ENCODE data around the gene CYTH1. TPM values are rescaled to one million over a fixed set of nuclear protein-coding genes. Genes with fewer than 3 reads are reported as not detected.
"Not testable (repeated sequence)": the region's sequence is repeated elsewhere in the genome, so short reads cannot be mapped to it uniquely, and the experiment has no call there.

Gene CYTH1
- polyA plus RNA-seq, 1 donor: 28.6 TPM

DNA sequence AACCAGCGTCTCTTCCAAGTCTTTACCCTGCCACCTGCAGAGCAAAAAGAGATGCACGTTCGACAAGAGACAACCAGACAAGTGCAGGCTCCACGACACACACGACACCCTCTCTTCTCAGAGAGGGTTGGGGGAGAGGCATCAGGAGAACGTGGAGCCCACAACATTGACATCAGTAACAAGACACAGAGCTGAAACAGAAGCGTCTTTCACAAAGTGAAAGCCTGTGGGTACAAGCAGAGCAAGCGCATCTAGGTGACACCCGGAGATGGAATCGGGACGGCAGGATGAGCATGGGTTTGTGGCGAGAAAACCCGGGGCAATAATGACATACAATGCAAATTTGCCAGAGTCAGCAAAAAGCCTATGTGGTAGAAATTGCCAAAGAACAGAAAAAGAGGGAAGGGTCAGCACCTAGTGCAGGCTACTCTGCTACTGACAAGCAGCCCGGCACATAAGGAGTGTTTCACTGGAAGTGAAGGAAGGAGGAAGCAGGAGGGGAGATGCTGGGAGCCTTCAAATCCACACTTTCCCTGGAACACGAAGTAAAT is 89.5 kb downstream of the CYTH1 start:
- no peak for DNase-seq

DNA sequence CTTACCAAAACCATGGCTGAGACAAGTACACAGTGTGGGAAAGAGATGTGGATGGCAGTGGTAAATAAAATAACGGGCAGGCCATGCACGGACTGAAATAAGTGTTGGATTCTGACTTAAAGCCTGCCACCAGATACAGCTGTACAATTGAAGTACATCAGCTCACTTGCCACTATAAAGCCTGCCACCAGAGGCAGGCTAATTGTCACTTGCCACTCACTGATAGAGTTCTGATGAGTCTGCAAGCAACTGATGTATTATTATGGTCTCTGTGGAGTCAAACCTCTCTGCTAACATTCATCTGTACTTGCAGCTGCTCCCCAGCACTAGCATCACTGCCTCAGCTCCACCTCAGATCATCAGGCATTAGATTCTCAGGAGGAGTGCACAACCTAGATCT is 93.0 kb downstream of the CYTH1 start:
- no peak for DNase-seq

DNA sequence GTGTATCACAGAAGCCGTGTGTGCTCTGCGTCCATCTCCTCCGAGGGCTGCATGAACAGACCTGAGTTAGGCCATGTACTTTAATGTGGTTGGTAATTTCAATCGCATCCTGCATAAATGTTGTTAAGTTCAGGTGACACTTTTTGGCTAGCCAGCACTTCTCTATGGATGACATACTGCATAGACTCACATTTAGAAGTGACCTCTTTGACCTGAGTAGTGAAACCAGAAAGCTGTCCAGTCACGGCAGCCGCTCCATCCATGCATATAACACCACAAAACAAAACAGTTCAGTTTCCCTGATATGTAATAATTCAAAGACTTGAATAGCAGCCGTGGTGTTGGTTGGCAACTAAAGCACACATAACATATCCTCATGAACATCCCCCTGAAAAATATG is 94.1 kb downstream of the CYTH1 start:
- no peak for DNase-seq

DNA sequence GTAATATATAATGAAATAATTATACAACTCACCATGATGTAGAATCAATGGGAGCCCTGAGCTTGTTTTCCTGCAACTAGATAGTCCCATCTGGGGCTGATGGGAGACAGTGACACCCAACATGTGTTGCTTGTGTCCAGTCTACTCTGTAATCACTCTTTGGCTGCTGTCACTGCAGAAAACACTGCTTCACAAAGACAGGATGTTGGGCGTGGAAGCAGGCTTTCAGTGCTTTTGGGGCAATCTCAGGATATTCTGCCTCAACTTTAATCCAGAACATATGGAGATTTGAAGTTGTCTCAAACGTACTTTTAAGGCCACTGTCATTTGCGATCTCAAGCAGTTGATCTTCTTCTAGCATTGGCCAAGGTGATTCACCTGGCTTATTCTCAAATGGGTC is 94.9 kb downstream of the CYTH1 start:
- no peak for DNase-seq

DNA sequence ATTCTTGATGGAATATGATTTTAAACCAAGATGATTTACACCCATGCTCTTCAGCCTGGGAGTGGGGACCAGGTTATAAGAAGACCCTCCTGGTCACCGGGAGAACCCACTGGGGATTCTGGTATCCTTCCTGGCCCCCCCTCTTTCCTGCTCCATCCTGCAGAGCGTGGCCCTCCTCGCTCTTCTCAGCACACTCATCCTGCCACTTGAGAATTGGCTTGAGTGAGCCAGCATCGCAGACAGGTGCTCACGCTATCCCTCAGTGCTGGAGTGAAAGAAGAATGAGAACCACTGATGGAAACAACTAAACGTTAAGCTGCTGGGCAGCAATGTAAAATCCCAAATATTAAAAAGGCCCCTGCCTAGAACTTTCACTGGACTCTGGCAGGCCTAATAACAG is 98.0 kb downstream of the CYTH1 start:
- no peak for DNase-seq

DNA sequence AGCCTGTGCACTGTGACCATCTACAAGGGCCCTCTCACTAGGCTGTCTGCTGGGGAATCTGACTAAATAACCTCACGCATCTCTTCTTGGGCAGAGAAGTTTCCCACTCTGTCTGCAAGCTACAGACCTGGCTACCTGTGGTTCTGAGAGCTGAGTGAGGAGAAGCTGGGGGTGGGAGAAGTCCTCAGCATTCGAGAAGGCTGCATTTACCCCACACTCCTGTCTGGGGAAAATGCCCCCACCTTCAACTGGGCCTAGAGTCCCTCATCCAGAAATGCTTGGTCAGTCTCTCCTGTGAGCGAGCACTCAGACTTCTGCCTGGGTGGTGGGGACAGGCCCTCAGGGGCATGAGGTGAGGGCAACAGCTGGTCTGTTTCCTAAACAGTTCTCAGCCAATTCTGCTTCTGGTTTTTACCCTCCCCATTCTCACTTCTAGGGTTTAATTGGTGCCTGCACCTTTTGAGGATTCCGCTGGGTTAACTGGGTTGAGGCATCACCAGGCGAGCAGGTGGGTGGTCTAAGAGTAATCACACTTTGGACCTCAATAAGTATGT is 98.6 kb downstream of the CYTH1 start:
- DNase-seq: no peak

DNA sequence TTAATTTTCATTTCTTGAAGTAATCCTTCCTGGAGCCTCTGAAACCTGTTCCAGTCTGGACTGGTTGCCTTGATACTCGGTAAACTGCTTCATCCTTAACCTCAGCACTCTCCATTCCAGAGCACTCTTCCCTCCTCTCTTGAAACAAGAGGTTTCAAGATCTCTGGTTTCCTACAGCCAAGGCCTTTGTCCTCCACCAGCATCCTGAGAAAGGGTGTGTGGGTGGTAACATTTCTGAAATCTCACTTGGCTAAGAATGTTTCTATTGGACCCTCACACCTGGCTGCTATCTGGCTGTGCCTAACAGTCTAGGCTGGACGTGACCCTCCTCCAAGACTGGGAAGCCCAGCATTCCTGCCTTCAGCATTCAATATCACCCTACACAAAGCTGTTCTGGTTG is 99.7 kb downstream of the CYTH1 start:
- DNase-seq: no peak

DNA sequence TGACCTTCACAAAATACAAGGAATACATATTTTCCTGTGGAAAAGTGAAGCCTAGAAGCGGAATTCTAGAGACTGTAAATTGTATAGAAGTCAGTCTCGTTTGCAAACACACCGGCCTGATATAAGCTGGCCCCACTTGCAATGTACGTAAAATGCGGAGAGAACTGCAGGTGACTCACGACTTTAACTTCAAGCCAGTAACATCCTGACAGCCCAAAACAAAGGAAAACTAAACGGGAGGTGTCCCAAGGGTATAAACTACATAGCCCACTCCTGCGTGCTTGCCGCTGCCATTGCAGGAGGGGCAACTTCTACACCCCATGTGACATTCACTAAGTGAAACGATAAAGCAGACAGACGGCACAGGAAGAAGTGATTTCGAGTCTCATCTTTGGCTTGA is 101.6 kb downstream of the CYTH1 start:
- DNase-seq: no peak

DNA sequence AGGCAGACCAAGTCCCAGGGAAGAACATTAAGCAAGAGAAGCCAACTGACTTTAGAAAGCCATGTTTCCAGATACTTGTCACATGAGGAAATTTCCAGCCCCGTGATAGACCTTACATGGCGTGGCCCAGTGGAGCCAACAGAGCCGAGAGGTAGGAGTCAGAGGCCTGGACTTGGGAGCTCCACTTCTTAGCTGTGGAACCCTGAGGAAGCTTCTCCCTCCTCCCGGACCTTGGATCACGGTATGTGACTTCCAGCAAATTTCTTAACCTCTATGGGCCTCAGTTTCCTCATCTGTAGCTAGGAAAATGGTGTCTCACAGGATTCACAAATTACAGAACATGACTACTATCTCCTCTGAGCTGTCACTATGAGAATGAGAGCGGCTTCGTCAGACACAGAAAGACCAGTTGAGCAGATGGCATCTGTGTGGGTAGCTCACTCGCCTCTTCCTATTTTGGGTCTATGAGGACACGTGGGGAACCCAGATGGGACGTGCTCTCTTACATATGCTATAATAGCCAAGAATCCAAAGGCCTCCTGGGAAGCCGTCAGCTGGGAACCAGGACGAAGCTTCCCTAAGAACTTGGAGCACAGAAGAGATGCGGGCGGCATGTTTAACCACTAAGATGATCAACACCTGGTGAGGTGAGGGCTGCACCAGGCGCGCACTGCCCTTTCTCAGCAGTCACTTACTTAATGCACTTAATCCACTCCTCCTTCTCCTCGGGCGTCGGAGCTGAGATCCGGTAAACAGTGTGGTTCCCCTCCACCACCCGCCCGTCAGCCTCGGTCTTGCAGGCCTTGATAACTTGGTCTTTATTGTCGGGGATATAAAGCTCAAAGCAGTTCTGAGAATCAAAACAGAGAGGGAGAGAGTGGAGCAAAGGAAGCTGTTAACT is 102.3 kb downstream of the CYTH1 start:
- no peak for DNase-seq

DNA sequence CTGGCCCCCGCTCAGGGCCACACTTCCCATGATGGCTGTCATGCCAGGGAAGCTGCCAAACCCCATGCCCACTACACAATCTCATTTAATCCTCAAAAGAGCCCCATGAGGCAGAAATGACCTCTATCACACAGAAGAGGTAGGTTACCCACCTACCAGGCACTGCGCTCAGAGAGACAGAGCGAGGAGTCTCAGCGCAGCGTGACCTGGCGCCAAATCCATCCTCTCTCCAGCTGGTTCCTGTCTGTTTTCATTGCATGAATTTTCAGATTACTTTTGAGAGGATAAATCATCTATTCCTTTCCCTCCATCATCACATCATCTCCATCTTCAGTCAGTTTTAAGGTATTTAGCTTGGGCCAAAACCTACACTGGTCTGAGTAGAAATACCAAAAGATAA is 103.4 kb downstream of the CYTH1 start:
- DNase-seq: no peak

DNA sequence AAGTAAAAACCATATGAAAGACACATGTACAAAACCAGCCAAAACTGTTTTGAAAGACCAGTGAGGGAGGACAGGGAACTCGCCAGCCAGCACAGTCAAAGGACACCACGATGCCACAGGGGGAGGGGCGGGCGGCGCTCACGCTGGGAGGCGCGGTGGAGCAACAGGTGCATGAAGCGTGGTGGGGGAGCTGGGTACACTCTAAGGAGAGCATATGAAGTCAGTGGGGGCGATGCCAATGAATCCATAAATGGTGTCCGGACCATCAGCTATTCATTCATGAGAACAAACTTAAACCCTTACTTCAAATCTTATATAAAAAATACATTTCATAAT is 103.9 kb downstream of the CYTH1 start:
- DNase-seq: no peak

DNA sequence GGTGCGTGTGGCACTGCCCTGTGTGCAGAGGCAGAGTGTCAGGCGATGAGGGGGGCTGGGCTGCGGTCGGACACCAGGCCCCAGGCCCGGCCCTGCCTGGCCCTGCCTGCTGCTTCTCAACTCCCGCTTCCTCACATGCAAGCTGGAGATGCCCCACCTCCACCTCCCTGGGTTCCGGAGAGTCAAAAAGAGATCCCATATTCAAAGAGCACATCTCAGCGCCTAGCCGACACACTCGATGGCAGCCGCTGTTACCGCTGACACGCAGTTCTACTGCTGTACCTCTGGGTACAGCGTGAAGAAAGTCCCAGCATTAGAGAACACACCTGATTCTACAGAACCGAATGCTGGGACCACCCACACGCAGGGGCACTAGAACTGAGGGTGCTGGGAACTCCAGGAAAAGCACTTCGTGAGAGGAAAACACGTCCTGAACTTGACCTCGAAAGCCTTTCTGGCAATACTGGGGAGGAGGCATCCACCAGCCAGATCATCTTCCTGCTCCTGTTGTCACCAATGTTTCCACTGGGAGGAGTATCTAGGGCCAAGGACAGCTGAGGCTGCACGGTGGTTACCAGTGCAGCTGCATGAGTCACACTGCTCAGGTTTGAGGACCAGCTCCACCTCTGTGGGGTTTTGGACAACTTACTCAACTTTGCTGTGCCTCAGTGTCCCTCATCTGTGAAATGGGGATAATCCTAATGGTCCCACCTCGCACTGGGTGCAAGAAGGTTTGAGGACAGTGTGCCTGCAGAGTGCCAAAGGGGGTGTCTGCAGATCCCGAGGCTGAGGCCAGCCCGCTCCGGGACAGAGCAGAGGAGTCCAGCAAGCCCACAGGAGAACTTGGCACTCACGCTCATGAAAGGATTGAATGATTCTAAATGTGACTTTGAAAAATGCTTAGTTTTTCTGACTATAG is 104.5 kb downstream of the CYTH1 start:
- DNase-seq: no peak

DNA sequence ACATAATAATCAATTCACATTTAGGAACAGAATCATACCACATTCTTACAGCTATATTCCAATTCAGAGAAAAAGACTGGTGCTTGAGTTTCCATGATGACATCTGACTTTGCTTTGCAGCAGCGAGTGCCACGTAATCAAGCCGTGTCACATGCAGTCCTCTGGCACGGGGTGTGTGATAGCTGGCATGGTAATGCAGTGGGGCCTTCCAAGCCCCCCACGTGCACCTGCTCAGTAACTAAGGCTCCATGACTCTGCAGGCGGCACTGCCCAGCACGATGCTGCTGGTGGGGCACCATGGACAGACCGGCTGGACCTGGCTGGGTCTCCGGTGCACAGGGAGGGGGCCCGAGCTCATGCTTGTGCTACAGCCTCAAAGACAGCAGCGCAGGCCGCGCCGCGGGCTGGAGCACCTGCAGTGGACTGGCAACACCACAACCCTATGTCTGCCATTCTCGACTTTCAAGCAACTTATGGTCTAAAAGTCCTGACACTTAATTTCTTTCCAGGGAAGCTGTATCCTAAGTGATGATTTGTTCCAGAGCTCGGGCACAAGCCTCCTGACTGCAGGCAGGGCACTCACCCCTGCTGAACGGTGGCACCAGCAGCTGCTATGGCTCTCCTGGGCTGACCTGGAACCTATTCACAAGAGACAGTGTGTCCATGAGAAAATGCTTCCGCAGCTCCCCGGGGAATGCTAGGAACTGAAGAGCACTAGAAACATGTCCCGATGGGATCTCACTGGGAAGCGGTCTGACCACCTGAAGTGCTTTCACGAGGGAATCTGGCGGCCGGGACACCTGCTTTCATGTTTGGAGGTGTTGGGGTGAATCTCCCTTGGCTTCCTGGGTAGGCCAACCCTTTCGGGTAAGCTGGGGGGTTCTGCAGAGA is 105.4 kb downstream of the CYTH1 start:
- no peak for DNase-seq

DNA sequence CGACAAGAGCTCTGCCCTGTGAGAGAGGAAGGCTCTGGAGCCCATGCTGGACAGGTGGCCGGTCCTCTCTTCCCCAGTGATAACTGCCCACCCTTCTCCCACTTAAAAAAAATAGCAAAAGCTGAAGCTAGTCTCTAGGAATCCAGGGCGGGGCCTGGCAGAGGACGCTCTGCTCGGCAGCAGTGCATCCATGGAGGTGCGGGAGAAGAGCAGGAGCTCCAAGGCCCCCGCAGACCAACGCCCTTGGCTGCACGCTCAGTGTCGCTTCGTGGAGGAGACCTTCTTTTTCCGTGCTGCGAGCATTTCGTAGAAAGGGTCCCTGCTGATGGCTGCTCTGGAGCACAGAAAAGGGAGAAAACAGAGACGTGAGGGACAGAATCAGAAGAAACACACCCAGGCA is 106.2 kb downstream of the CYTH1 start:
- DNase-seq: no peak

DNA sequence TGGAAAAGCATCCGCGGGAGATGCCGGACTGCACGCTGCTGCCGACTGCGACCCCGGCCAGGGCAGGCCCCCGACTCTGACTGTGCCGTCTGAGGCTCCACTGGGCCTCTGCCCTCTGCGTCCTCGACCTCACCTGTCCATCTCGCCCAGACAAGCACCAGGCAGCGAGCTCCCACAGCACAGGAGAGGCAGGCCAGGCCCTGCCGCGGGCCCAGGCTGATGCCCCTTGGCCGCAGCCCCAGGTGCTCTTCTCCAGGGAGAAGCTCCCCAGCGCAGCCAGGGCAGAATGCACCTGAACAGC is 106.8 kb downstream of the CYTH1 start:
- no peak for DNase-seq

DNA sequence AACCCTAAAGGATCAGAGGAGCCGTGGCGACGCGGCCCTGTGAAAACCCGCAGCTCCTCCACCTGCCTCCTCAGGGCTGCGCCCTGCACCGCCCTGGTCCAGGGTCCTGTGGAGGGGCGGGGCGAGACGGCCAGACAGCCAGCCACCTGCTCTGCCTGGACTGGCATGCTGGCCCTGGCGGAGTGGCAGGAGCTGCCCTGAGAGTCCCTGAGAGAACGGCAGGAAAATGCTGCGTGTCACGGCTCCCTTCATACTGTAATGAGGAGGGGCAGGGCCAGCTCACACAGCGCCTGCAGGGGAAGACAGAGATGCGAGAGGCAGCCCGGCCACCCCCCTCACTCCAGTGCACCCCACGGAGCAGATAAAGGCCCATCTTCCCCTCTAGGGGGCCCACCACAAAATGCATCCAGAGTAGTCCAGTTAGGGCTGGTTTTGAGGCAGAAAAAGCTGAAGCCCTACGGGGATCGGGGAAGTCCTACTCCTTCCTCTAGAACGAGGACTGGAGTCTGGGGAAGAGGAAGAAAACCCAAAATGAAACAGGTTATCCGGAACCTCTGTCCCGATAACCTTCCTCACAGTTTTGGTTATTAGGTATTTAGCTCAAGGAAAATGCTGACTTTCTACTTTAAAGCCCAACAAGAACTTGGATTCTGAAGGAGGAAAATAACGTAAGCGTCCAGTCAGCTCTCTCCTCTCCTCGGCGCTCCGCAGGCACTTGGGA is 107.3 kb downstream of the CYTH1 start:
- no peak for DNase-seq

DNA sequence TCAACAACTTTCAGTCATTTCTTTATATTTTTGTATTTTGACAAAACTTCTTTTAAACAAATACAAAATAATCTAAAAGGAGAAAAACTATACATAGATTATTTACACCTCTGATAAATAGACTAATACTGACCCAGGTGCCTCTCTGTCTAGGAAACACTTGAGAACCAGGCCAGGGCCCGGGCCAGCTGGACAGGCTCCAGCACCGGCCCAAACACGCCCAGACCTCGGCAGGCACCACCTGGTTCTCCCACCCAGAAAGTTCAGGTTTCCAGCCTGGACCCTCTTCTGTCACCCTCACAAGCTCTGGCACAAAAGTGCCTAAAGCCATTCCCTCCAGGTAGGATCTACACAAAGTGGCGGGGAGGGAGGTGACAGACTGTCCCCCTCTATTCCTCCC is 107.9 kb downstream of the CYTH1 start:
- DNase-seq: no peak

DNA sequence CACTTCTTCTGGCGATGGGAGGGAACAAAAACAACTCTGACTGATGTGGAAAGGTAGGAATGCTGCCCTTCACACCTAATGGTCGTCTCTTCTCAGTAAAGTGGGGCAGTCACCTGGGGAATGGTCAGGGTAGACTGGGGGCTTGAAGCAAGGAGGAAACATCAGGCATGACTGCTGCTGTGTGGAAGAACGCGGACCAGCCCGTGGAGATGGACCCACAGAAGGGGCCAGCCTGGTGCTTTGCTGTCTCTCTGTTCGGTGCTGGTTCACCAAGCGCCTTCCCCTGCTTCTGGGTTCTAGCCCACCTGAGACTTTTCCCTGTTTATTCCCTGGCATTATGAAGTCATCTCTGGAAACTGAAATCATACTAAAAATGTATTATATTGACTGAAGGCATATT is 108.7 kb downstream of the CYTH1 start:
- DNase-seq: no peak

DNA sequence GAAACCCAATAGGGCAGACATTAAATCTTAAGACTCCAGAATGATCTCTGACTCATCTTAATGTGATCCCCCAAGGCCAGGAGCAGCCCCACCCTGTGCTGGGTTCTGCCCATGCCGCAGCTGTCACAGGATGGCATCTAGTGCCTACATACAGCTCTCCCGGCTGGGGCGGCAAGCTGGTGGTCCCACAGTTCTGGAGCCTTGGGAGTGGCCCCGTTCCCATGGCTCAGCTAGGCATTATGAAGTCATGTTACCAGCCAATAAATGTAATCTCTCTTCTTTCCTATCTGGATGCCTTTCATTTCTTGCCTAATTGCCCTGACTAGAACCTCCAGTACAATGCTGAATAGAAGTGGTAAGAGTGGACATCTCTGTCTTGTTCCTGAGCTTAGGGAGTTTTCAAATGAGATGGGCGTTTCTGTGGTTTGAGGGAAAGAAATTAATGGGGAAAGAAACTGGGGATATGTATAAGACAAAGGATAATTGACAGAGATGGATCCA is 109.2 kb downstream of the CYTH1 start:
- DNase-seq: no peak

DNA sequence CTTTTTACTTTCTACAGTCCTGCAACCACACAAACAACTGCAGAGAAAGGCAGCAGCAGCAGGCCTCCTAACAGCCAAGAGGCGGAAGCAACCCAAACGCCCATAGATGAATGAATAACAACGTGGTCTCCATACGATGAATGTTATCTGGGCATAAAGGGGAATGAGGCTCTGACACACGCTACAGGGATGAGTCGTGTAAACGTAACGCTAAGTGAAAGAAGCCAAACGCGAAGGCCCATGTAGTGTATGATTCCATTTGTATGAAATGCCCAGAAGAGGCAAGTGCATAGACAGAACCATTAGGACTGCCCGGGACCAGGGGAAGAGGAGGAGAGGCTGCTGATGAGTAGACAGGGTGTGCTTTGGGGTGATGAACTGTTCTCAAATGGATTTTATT is 110.1 kb downstream of the CYTH1 start:
- no peak for DNase-seq

DNA sequence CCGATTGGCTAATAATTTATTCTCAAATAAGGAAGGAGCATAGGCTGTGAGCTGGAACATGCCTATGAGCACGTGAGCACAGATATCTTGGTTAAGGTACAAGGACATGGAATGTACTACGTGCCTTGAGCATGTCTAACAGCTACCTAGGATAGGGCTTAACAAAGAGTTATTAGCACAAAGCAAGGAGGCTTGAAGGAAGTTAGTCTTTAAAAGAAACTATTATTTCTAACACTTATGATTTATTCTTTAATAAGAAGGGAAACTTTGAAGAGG is 110.4 kb downstream of the CYTH1 start:
- DNase-seq: not testable (repeated sequence)

Data from left kidney (tissue), 2 donors.